SK-N-SH (cell line): ENCODE data around the gene TMPRSS9. TPM values are rescaled to one million over a fixed set of nuclear protein-coding genes. Genes with fewer than 3 reads are reported as not detected.

Experiments
- CTCF ChIA-PET: fragments of 300-600, 350-600 bp; formaldehyde crosslinking; extraction: SDS; loops from one replicate; lab custom pipeline; 2021; lab: Yijun Ruan, JAX
- POLR2A ChIA-PET: fragments of 350-600 bp; sonication (Branson Sonifier 250); formaldehyde crosslinking; extraction: SDS; loops from one replicate; lab custom pipeline; 2020; ENCODE audit warnings: antibody characterized with exemption, inconsistent platforms; lab: Yijun Ruan, JAX
- DNase-seq: peaks from one replicate; pipeline ENCODE4 v3.0.0; 2012
- H2AFZ ChIP-seq: fragments of 200-600 bp; sonication (generic); 2 replicates; pipeline ENCODE4 v1.8.1; 2016; ENCODE audit warnings: antibody characterized with exemption, mild to moderate bottlenecking, low read depth
- H3F3A ChIP-seq: fragments of 200-600 bp; sonication (generic); replicated peaks from 2 replicates; pipeline ENCODE3; 2016; ENCODE audit warnings: antibody characterized with exemption, mild to moderate bottlenecking; ENCODE audit not compliant: insufficient read depth
- H3K27ac ChIP-seq, 2 experiments: fragments of 200-500 bp in 1 of 2; fragments of 200-600 bp in 1 of 2; sonication (Bioruptor generic) in 1 of 2; sonication (generic), shearing (Covaris generic) in 1 of 2; 2 replicates each; pipeline versions ENCODE4 v1.5.1 to v1.6.1; 2014 to 2016; ENCODE audit warnings: low read depth in 2 of 2, inconsistent platforms in 1 of 2, low read length in 1 of 2, mild to moderate bottlenecking in 1 of 2, mixed read lengths in 1 of 2
- H3K27me3 ChIP-seq: fragments of 200-600 bp; sonication (generic), shearing (Covaris generic); 2 replicates; pipeline ENCODE4 v1.6.1; 2016; ENCODE audit warnings: mixed run types; ENCODE audit not compliant: insufficient read depth
- H3K36me3 ChIP-seq, 2 experiments: fragments of 200-500 bp in 1 of 2; fragments of 200-600 bp in 1 of 2; sonication (Bioruptor generic) in 1 of 2; sonication (generic) in 1 of 2; replicated peaks in 1 of 2; 2 replicates each; pipeline versions ENCODE3 to v1.5.1; 2014 to 2016; ENCODE audit warnings: low read length in 1 of 2, mild to moderate bottlenecking in 1 of 2; ENCODE audit not compliant: insufficient read depth in 2 of 2, control insufficient read depth in 1 of 2
- H3K4me1 ChIP-seq, 2 experiments: fragments of 200-500 bp in 1 of 2; fragments of 200-600 bp in 1 of 2; sonication (Bioruptor generic) in 1 of 2; sonication (generic), shearing (Covaris generic) in 1 of 2; 2 replicates each; pipeline versions ENCODE4 v1.5.1 to v1.6.1; 2014 to 2016; ENCODE audit warnings: low read depth in 1 of 2, low read length in 1 of 2, mixed run types in 1 of 2; ENCODE audit not compliant: insufficient read depth in 2 of 2, control insufficient read depth in 1 of 2
- H3K4me2 ChIP-seq: fragments of 200-600 bp; sonication (generic), shearing (Covaris generic); 2 replicates; pipeline ENCODE4 v1.6.1; 2017; ENCODE audit warnings: mixed run types
- H3K4me3 ChIP-seq, 2 experiments: fragments of 200-500 bp in 1 of 2; fragments of 200-600 bp in 1 of 2; sonication (Bioruptor generic) in 1 of 2; sonication (generic), shearing (Covaris generic) in 1 of 2; 2 replicates each; pipeline versions ENCODE4 v1.5.1 to v1.8.1; 2014 to 2016; ENCODE audit warnings: low read depth in 2 of 2, inconsistent platforms in 1 of 2, low read length in 1 of 2, mild to moderate bottlenecking in 1 of 2, mixed read lengths in 1 of 2, moderate library complexity in 1 of 2
- H3K79me2 ChIP-seq: fragments of 200-600 bp; sonication (generic); 2 replicates; pipeline ENCODE4 v1.8.1; 2017; ENCODE audit warnings: mild to moderate bottlenecking; ENCODE audit not compliant: insufficient read depth
- H3K9ac ChIP-seq: fragments of 200-600 bp; sonication (generic); 2 replicates; pipeline ENCODE4 v1.6.1; 2017; ENCODE audit warnings: mixed run types
- H3K9me2 ChIP-seq: fragments of 200-600 bp; sonication (generic); 2 replicates; pipeline ENCODE4 v1.6.1; 2017; ENCODE audit warnings: mixed run types
- H3K9me3 ChIP-seq: fragments of 200-600 bp; sonication (generic); 2 replicates; pipeline ENCODE4 v1.6.1; 2017; ENCODE audit warnings: mixed run types, mild to moderate bottlenecking, moderate library complexity
- H4K20me1 ChIP-seq: fragments of 200-600 bp; sonication (generic); 2 replicates; pipeline ENCODE4 v1.6.1; 2017; ENCODE audit warnings: mild to moderate bottlenecking, mixed run types; ENCODE audit not compliant: insufficient read depth
- CTCF ChIP-seq: fragments of 200-600 bp; sonication (generic); IDR thresholded peaks from 2 replicates; pipeline ENCODE4 v1.6.1; 2017; ENCODE audit warnings: antibody characterized with exemption, mild to moderate bottlenecking, moderate library complexity
- EP300 ChIP-seq, 2 experiments: IDR thresholded peaks; 2 replicates each; pipeline versions ENCODE4 v1.4.0 to v1.6.1; 2012; ENCODE audit warnings: borderline replicate concordance in 1 of 2, low read depth in 1 of 2, low read length in 1 of 2
- EZH2phosphoT487 ChIP-seq: fragments of 200-600 bp; sonication (generic); IDR thresholded peaks from 2 replicates; pipeline ENCODE4 v1.6.1; 2017; ENCODE audit warnings: low read depth, mixed run types, mild to moderate bottlenecking, antibody characterized with exemption, moderate library complexity, borderline replicate concordance
- FOXJ3 ChIP-seq: sonication (generic); formaldehyde crosslinking; IDR thresholded peaks from 2 replicates; pipeline ENCODE4 v1.5.1; 2020; ENCODE audit warnings: mild to moderate bottlenecking, missing genetic modification reagents
- GATA2 ChIP-seq: sonication (generic); formaldehyde crosslinking; IDR thresholded peaks from 2 replicates; pipeline ENCODE4 v1.5.0; 2020; ENCODE audit warnings: mild to moderate bottlenecking, missing genetic modification reagents
- MXI1 ChIP-seq: IDR thresholded peaks from 2 replicates; pipeline ENCODE4 v1.6.1; 2012; ENCODE audit warnings: mild to moderate bottlenecking, low read depth, low read length, improper control_type of control experiment
- NFIC ChIP-seq: IDR thresholded peaks from 2 replicates; pipeline ENCODE4 v1.4.0; 2012; ENCODE audit warnings: borderline replicate concordance
- NRF1 ChIP-seq: IDR thresholded peaks from 2 replicates; pipeline ENCODE4 v1.6.1; 2012; ENCODE audit warnings: low read depth, mild to moderate bottlenecking, low read length
- PBX3 ChIP-seq: IDR thresholded peaks from 2 replicates; pipeline ENCODE4; 2012
- RAD21 ChIP-seq: IDR thresholded peaks from 2 replicates; pipeline ENCODE4 v1.6.1; 2012; ENCODE audit warnings: mild to moderate bottlenecking, low read length
- RCOR1 ChIP-seq: fragments of 150-350 bp; IDR thresholded peaks from 2 replicates; pipeline ENCODE4 v1.6.1; 2017; ENCODE audit warnings: antibody characterized with exemption, low read length
- RFX5 ChIP-seq: IDR thresholded peaks from 2 replicates; pipeline ENCODE4 v1.6.1; 2012; ENCODE audit warnings: mild to moderate bottlenecking, improper control_type of control experiment, low read length
- TAF1 ChIP-seq: IDR thresholded peaks from 2 replicates; pipeline ENCODE4 v1.6.1; 2012; ENCODE audit warnings: low read depth, mild to moderate bottlenecking, low read length, moderate library complexity, borderline replicate concordance
- TCF12 ChIP-seq: IDR thresholded peaks from 2 replicates; pipeline ENCODE4 v1.4.0; 2012
- ZBTB33 ChIP-seq: IDR thresholded peaks from 2 replicates; pipeline ENCODE4 v1.4.0; 2012; ENCODE audit warnings: low read depth, borderline replicate concordance
- WGBS: methylation state at CpG from one replicate; pipeline ENCODE4 v1.1.6; 2017; ENCODE audit warnings: low lambda C conversion rate; 5-methylcytosine and 5-hydroxymethylcytosine counted together
- polyA plus RNA-seq, 3 experiments: library from polyadenylated mRNA; depleted of rRNA; stranded (reverse); fragments of >200 nt; gene quantifications; 2 replicates each; pipeline ENCODE4 v1.2.3, GENCODE V29; 2012
- TF ChIP-seq, protein P1 (sequence below): fragments of 150-350 bp; IDR thresholded peaks from 2 replicates; pipeline ENCODE4 v1.6.1; 2016; ENCODE audit warnings: mild to moderate bottlenecking, low read depth, low read length

The TMPRSS9 gene
- polyA plus RNA-seq, 1 of the 3 experiments (the other 2 are of a cell fraction), result not detected

- POLR2A ChIA-PET, result no interaction called here
- no peak overlapping the region for H2AFZ ChIP-seq
- no peak for DNase-seq
- peaks cover 19% of the 10 kb centered on the region for H4K20me1 ChIP-seq
- WGBS, result 97% methylated on average over 23 of the region's 33 CpGs
- no peak overlapping the region for H3K9ac ChIP-seq
- no peak overlapping the region for H3K4me3 ChIP-seq
- TF ChIP-seq EP300 (IDR thresholded peaks at IDR 0.05; ENCODE audit: borderline replicate concordance in 1 of 2, low read depth in 1 of 2, low read length in 1 of 2), result no peak
- no peak for TF ChIP-seq RFX5
- TF ChIP-seq PBX3, result no peak
- TF ChIP-seq RAD21, result no peak
- no peak for TF ChIP-seq GATA2 (CRISPR knock-in tag)
- no peak for TF ChIP-seq ZBTB33
- no peak for TF ChIP-seq RCOR1
- TF ChIP-seq CTCF, result no peak
- no peak for TF ChIP-seq EZH2phosphoT487
- no peak for TF ChIP-seq MXI1
- no peak for TF ChIP-seq TAF1
- no peak for TF ChIP-seq NRF1
- TF ChIP-seq, protein P1, sequence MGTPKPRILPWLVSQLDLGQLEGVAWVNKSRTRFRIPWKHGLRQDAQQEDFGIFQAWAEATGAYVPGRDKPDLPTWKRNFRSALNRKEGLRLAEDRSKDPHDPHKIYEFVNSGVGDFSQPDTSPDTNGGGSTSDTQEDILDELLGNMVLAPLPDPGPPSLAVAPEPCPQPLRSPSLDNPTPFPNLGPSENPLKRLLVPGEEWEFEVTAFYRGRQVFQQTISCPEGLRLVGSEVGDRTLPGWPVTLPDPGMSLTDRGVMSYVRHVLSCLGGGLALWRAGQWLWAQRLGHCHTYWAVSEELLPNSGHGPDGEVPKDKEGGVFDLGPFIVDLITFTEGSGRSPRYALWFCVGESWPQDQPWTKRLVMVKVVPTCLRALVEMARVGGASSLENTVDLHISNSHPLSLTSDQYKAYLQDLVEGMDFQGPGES, result no peak
- no peak for TF ChIP-seq FOXJ3
- no peak for TF ChIP-seq TCF12
- TF ChIP-seq NFIC, result no peak
- no peaks in the 10 kb centered on the region for H3K27me3 ChIP-seq
- H3K9me2 ChIP-seq, result no peaks in the 10 kb centered on the region
- H3K4me1 ChIP-seq, result peaks cover 0 to 2% of the 10 kb centered on the region in 2 experiments; a peak in 1 of 4 replicates
- no peaks in the 10 kb centered on the region for H3K9me3 ChIP-seq
- H3K27ac ChIP-seq, result no peak overlapping the region
- H3K4me2 ChIP-seq, result no peak overlapping the region
- peaks cover 18% of the 10 kb centered on the region for H3F3A ChIP-seq
- H3K79me2 ChIP-seq, result peaks cover 41% of the 10 kb centered on the region
- CTCF ChIA-PET, result interaction anchor here (2.4 kb wide), 1 partner anchor 20 kb away, joined by 12 read pairs; no protein-coding TSS in a partner anchor
- peaks cover 0 to 12% of the 10 kb centered on the region in 2 experiments for H3K36me3 ChIP-seq
These were observed 23.3 kb upstream of the TMPRSS9 start for GRCh38 chr19:2336528-2337328.
